GM21723 (cell line): ENCODE results near the gene DPF1.

Source experiments
- ATAC-seq: cut with Tn5 transposase; IDR thresholded peaks from one replicate; pipeline ENCODE4 v1.9.1; 2021; ENCODE audit warnings: mild to moderate bottlenecking, moderate library complexity; ENCODE audit not compliant: unreplicated experiment

DPF1 gene

DNA sequence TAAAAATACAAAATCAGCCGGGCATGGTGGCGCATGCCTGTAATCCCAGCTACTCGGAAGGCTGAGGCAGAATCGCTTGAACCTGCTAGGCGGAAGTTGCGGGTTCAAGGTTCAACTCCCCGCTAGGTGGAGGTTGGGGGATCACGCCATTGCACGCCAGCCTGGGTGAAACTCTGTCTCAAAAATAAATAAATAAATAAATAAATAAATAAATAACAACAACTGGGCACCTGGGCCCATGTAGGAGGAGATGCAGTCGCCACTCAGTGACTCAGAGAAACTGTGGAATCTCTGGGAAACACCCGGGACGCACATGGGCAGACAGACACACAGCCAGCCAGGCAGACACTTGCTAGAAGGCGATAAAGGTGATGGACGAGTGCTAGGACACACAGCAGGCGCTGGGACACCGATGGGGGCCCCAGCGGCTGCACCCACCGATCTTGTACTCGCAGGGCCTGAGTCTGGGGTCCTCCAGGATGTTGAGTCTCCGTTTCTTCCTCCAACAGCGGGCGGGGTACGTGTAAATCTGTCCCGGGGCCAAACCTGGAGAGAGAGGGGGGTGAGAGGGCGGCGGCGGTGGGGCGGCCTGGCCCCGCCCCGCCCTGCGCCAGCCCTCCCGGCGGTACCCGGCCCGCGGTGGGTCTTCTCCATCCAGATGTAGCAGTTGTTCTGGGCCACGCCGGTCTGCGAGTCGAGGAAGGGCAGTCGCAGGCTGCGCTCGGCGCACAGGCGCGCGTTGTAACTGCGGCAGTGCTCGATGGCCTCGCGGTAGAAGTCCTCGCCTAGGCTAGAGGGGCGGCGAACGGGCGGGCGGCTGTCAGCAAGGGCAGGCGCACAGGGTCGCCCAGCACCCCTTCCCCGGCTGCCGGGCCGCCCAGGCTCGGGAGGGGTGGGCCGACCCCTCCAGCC is 1.8 kb downstream of the DPF1 start:
- no peak for ATAC-seq

DNA sequence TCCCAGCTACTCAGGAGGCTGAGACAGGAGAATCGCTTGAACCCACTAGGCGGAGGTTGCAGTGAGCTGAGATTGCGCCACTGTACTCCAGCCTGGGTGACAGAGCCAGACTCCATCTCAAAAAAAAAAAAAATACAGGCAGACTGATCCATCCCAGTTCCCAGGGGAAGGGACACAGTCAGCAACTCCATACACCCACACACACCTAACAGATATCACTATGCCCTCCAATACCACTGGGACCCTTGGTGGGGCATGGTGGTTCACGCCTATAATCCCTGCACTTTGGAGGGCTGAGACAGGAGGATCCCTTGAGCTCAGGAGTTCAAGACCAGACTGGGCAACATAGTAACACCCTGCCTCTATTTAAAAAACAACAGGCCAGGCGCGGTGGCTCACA is 2.6 kb downstream of the DPF1 start:
- no peak for ATAC-seq

DNA sequence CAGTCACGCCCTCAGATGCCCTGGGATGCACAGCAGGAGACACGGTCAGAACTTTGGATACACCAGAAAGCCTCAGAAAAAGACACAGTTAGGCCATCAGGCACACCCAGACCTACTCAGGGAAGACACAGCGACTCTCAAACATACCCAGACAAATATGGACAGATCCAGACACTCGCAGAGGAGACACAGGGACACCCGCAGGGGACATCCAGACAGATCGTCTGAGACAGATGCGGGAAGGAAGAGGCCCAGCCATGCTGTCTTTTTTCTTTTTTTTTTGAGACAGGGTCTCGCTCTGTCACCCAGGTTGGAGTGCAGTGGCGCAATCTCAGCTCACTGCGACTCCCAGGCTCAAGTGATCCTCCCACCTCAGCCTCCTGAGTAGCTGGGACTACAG is 4.8 kb downstream of the DPF1 start:
- no peak for ATAC-seq

- no peak for ATAC-seq
These were observed 5.8 kb downstream of the DPF1 start for GRCh38 chr19:38218204-38218603.

- no peak for ATAC-seq
These were observed 7.0 kb downstream of the DPF1 start for GRCh38 chr19:38216785-38217641.

DNA sequence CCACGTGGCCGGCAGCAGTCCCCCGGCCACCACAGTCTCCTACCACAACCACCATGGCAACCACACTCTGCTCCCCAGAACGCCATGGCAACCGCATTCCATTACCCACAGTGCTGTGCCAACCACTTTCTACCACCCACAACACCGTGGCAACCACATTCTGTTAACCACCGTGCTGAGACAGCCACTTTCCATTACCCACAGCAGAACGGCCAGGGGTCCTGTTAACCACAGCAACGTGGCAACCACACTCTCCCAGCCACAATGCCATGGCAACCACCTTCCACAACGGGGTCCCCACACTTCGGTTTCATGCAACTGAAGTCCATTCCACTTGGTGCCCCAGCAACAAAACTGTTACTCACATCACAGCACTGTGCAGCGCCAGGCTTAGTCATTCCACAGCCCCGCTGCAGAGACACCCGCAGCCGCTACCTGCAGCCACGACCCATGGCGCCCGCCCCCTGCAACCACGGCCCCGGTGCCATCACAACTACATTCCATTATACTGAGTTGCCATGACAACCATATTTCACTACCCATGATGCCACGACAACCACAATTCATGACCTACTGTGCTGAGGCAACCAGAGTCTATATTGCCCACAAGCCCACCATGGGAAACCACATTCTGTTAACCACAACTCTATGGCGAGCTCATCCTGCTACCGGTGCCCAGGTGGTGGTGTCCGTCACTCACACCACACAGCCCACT is 10.0 kb downstream of the DPF1 start:
- ATAC-seq = no peak

DNA sequence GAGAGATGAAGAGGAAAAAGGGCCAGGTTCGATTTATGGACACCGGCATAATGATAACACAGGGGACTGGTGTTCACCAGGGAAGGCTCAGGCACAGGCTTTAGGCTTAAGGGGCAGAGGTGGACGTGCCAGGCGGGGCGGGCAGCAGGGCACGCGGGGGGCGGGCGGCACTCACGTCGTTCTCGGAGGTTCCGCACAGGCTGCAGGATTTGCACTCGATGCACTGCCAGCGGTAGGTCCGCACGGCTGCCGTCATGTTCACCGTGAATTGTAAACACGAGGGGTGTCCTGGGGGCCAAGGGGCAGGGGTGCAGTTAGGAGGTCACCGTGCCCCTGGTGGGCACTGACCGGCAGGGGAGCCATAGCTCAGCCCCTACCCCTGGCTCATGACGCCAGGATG is 10.6 kb downstream of the DPF1 start:
- no peak for ATAC-seq

GRCh38 chr19:38211766-38212165 is 12.3 kb downstream of the DPF1 start:
- no peak for ATAC-seq

- no peak for ATAC-seq
These were observed 12.9 kb downstream of the DPF1 start for GRCh38 chr19:38211151-38211591.

DNA sequence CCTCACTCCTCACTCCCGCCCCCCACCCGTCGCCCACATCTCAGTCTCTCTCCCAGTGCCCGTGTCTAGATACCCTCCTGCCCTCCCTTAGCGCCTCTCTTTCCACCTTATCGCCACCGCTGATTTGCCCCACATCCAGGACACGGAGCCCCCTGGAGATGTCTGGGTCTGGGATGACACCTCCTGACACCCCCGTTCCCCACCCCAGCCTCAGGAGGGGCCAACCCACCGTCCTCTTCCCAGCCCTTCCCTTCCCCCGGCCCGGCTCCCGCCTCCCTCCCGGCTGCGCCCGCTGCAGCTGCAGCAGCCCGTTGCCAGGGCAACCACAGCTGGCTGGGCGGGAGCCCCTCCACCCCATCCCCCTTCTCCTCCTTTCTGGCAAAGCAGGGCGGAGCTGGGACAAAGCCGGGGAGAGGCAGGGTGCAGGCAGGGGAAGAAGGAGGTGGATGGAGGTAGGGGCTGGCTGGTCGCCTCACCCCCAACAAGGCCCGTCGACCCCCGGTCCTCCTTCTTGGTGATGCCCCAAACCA is 13.5 kb downstream of the DPF1 start:
- no peak for ATAC-seq

DNA sequence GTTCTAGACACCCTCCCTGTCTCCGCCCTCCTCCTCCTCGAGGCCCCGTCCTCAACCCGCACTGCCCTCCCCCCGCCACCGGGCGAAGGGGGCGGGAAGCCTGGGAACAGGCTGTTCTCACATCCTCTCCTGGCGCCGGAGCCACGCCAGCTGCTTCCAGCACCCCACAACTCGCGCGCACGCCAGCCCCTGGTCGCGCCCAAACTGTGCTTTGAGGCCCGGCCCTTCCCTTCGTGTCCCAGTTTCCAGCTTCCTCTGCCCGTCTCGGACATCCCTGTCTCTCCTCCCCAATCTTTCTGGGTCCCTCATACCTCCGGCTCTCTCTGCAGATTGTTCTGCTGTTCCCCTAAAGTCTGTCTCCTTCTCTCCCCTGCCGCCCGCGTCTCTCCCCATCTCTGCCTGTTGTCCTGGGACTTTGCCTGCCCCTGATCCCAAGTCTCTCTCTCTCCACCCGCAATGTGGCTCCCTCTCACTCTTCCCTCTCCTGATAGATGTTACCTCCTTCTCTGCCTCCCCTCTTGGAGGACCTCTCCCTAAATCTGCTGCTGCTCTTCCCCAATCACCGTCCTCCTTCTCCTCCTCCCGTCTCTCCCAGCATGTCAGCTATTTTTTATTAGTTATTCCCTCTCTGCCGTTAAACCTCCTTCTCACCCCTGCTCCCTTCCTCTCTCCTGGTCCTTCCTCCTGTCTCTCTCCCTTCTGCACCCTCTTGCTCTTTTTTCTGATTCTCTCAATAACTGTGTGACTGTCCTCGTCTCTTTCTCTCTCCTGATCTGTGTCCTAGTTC is 14.2 kb downstream of the DPF1 start:
- no peak for ATAC-seq

DNA sequence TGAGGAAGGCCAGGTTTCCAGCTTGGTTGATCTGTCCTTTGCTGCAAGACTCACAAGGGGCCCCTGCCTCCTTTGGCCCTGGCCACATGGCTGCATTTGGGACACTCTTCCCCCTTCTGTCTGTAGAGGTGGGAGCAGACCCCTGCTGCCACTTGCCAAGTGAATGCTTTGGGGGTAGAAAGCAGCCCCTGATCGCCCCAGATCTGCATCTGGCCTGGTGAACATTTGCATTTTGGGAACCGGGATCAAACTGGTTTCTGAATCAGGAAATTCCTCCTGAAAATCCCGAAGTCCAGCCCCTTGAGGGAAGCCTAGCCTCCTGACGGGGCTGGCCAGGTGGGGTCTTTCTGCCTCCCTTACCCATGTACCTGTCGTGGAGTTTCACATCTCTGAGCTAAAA is 14.9 kb downstream of the DPF1 start:
- no peak for ATAC-seq

GRCh38 chr19:38208571-38208970 is 15.5 kb downstream of the DPF1 start:
- no peak for ATAC-seq

- no peak for ATAC-seq
These were observed 16.5 kb downstream of the DPF1 start for GRCh38 chr19:38207543-38207942.

- no peak for ATAC-seq
These were observed 17.1 kb downstream of the DPF1 start for GRCh38 chr19:38206928-38207327.

- ATAC-seq = no peak
These were observed 17.8 kb downstream of the DPF1 start for GRCh38 chr19:38206006-38206745.

- ATAC-seq = no peak
These were observed 19.3 kb downstream of the DPF1 start for GRCh38 chr19:38204728-38205127.

- no peak for ATAC-seq
These were observed 19.9 kb downstream of the DPF1 start for GRCh38 chr19:38204096-38204495.

DNA sequence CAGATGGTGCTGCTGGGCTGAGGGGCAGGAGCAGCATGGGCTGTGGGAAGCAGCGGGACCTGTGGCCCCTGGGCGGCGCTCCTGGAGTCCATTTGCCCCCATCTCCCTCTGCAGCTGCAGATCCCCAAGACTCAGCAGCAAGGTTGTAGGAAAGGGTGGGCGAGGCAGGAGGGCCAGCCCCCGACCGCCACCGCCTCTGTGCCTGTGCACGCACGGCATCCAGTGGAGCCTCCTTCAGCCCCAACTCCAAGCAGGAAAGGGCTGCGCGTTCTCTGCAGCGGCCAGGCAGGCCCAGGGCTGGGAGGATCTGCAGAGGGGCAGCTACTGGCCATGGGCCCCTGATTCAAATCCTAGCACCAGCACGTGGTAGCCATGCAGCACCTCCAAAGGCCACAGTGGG is 20.8 kb downstream of the DPF1 start:
- ATAC-seq = no peak

DNA sequence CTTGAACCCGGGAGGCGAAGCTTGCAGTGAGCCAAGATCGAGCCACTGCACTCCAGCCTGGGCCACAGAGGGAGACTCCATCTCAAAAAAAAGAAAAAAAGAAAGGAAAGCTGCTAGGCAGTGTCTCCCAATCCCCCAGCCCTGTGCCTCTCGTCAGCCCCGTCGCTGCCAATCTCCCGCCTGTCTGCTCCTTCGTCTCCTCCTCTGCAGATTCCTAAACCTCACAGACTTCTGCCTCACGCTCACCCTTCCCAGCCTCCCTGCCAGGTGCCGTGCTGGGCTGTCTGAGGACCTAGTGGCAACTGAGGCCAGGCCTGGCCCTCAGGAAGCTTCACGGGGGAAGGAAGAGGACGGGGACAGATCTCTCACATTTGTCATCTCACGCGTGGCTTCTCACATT is 21.5 kb downstream of the DPF1 start:
- no peak for ATAC-seq
